Psoas muscle (tissue), 8 donors: ENCODE data around the gene SLC25A44. TPM values are rescaled to one million over a fixed set of nuclear protein-coding genes. Genes with fewer than 3 reads are reported as not detected.

Experiments
- ATAC-seq, 4 donors: fragments of 200-7000 bp; cut with Tn5 transposase; one replicate each; pipeline ENCODE4 v1.9.1; 2020; ENCODE audit warnings: moderate library complexity in 3 of 4, mild to moderate bottlenecking in 2 of 4
- DNase-seq, 2 donors: peaks; one replicate each; pipeline ENCODE4 v3.0.0-alpha.2; 2020
- H3K27ac ChIP-seq: fragments of 200-600 bp; one replicate; pipeline ENCODE4 v1.8.0; 2022
- H3K27me3 ChIP-seq, 3 donors: fragments of 200-600 bp in 1 of 3; one replicate each; pipeline versions ENCODE4 v1.6.1 to v1.8.0; 2013 to 2022; ENCODE audit warnings: low read length in 2 of 3, mild to moderate bottlenecking in 2 of 3, moderate library complexity in 1 of 3; ENCODE audit not compliant: insufficient read depth in 3 of 3
- H3K36me3 ChIP-seq, 2 donors: fragments of 200-600 bp in 1 of 2; one replicate each; pipeline versions ENCODE4 v1.6.1 to v1.8.0; 2013 to 2022; ENCODE audit warnings: low read depth in 1 of 2, mild to moderate bottlenecking in 1 of 2, moderate library complexity in 1 of 2; ENCODE audit not compliant: insufficient read depth in 1 of 2
- H3K4me1 ChIP-seq: fragments of 200-600 bp; one replicate; pipeline ENCODE4 v1.8.0; 2022
- H3K4me3 ChIP-seq: fragments of 200-600 bp; one replicate; pipeline ENCODE4 v1.8.0; 2022; ENCODE audit warnings: mild to moderate bottlenecking
- H3K9me3 ChIP-seq: fragments of 200-600 bp; one replicate; pipeline ENCODE4 v1.8.0; 2022
- CTCF ChIP-seq: fragments of 200-600 bp; IDR thresholded peaks from one replicate; pipeline ENCODE4 v1.8.0; 2022; ENCODE audit warnings: antibody characterized with exemption
- WGBS, 3 donors: extraction: QIAGEN DNeasy Blood & Tissue Kit; methylation state at CpG; one replicate each; pipeline versions ENCODE4 v1.1.6 to v1.1.7; 2013; 5-methylcytosine and 5-hydroxymethylcytosine counted together
- intact Hi-C, 2 donors: fragments of 100-400 bp; cut with DNase I; formaldehyde crosslinking; loops; one replicate each; pipeline versions ENCODE4 v1.11.0 to v1.14.2; 2022
- polyA plus RNA-seq, 3 donors: library from polyadenylated mRNA; stranded (reverse); fragments of 200-250 nt; gene quantifications; one replicate each; pipeline ENCODE4 v1.2.3, GENCODE V29; 2013
- total RNA-seq, 4 donors: library from RNA; stranded (reverse); fragmentation: NEBNext Ultra II Directional in 2 of 4; extraction: Animal tissue kit (Norgen Biotek cat#: 25700) in 2 of 4; gene quantifications; one replicate each; pipeline versions ENCODE4 v1.2.1 to v1.2.4, GENCODE V29; 2021 to 2023
- donor health status: healthy with polysubstance abuse.
- donor health status: DM: no; HTN: no; CAD: no; lungs with moderate emphysema.
- donor health status: Bipolar disorder and iron deficiency.
- donor health status: healthy.
- donor health status: DM: yes; HTN: yes; CAD: no.
- donor health status: DM: no; HTN: no; CAD: no.
- donor health status: DM: no; HTN: no; CAD: no.
- donor health status: DM: yes; HTN: yes; CAD: no.

Gene SLC25A44
- total and polyA plus RNA-seq, 7 donors, result 11.2 to 40.3 (median 21.1) TPM

- WGBS, 3 donors, result 58 to 70% (median 70%) methylated on average over 2 of the region's 2 CpGs
- H3K4me3 ChIP-seq, result no peak overlapping the region
- H3K27me3 ChIP-seq, result no peaks in the 10 kb centered on the region
- no peaks in the 10 kb centered on the region for H3K9me3 ChIP-seq
- ATAC-seq, result no peak
- H3K27ac ChIP-seq, result no peak overlapping the region
- peaks cover 0 to 74% of the 10 kb centered on the region in 2 donors for H3K36me3 ChIP-seq
- H3K4me1 ChIP-seq, result peaks cover 5% of the 10 kb centered on the region
- DNase-seq, result no peak
- TF ChIP-seq CTCF, result no peak
- intact Hi-C loops, result no loop called here
Observed at GRCh38 chr1:156226116-156226538, 32.2 kb downstream of the SLC25A44 start.

- TF ChIP-seq CTCF, result no peak
- H3K9me3 ChIP-seq, result no peaks in the 10 kb centered on the region
- peaks cover 0 to 67% of the 10 kb centered on the region in 2 donors for H3K36me3 ChIP-seq
- no peak for ATAC-seq
- H3K27ac ChIP-seq, result no peak overlapping the region
- H3K27me3 ChIP-seq, result no peaks in the 10 kb centered on the region
- peaks cover 5% of the 10 kb centered on the region for H3K4me1 ChIP-seq
- H3K4me3 ChIP-seq, result no peak overlapping the region
- peak in 1 of 2 donors; percentile 15 for DNase-seq
- intact Hi-C loops, result no loop called here
- WGBS, 3 donors, result 80 to 88% (median 82%) methylated on average over 4 of the region's 4 CpGs
Observed at GRCh38 chr1:156226782-156227181, 32.9 kb downstream of the SLC25A44 start.

- peaks cover 5% of the 10 kb centered on the region for H3K4me1 ChIP-seq
- no peaks in the 10 kb centered on the region for H3K9me3 ChIP-seq
- no peak overlapping the region for H3K4me3 ChIP-seq
- TF ChIP-seq CTCF, result no peak
- peaks cover 1 to 59% of the 10 kb centered on the region in 2 donors for H3K36me3 ChIP-seq
- H3K27ac ChIP-seq, result no peak overlapping the region
- peak in 1 of 2 donors; percentile 47 for DNase-seq
- WGBS, 3 donors, result 66 to 87% (median 75%) methylated on average over 7 of the region's 7 CpGs
- H3K27me3 ChIP-seq, result no peaks in the 10 kb centered on the region
- intact Hi-C loops, result no loop called here
- ATAC-seq, result no peak
Observed at GRCh38 chr1:156228501-156228900, 34.6 kb downstream of the SLC25A44 start.

GRCh38 chr1:156229809-156230472, 36.0 kb downstream of the SLC25A44 start:
- H3K4me3 ChIP-seq, result no peak overlapping the region
- ATAC-seq, result no peak
- intact Hi-C loops, result no loop called here
- no peak overlapping the region for H3K27ac ChIP-seq
- H3K9me3 ChIP-seq, result no peaks in the 10 kb centered on the region
- peaks cover 5% of the 10 kb centered on the region for H3K4me1 ChIP-seq
- H3K27me3 ChIP-seq, result no peaks in the 10 kb centered on the region
- H3K36me3 ChIP-seq, result peaks cover 5 to 63% of the 10 kb centered on the region in 2 donors
- DNase-seq, result peak in 1 of 2 donors; percentile 29
- WGBS, 3 donors, result 72 to 83% (median 73%) methylated on average over 11 of the region's 11 CpGs
- no peak for TF ChIP-seq CTCF

GRCh38 chr1:156230473-156230837, 36.6 kb downstream of the SLC25A44 start:
- TF ChIP-seq CTCF, result no peak
- no peak overlapping the region for H3K4me3 ChIP-seq
- H3K4me1 ChIP-seq, result peaks cover 5% of the 10 kb centered on the region
- intact Hi-C loops, result no loop called here
- WGBS, 3 donors, result 80 to 96% (median 82%) methylated on average over 1 of the region's 1 CpG
- DNase-seq (no peak), ATAC-seq (no peak)
- peaks cover 5 to 65% of the 10 kb centered on the region in 2 donors for H3K36me3 ChIP-seq
- no peak overlapping the region for H3K27ac ChIP-seq
- no peaks in the 10 kb centered on the region for H3K9me3 ChIP-seq
- no peaks in the 10 kb centered on the region for H3K27me3 ChIP-seq
